Stimulated activated CD8-positive, alpha-beta memory T cell treated with anti-CD3 and anti-CD28 coated beads, Interleukin-4, amount 100 ng/mL, for 1 hour (primary cell): Measurements from ENCODE around the gene PLPP6.
"Not testable (repeated sequence)": the region's sequence is repeated elsewhere in the genome, so short reads cannot be mapped to it uniquely, and the experiment has no call there.

ENCODE experiments used
- DNase-seq, 2 donors: peaks; one replicate each; pipeline ENCODE4 v3.0.0-alpha.2; 2020; ENCODE audit warnings: low read depth in 2 of 2, low spot score in 1 of 2

The PLPP6 gene

GRCh38 chr9:4662108-4662988 is at the start of gene PLPP6:
PLPP6 (plus strand) TSS chr9:4662294; CDS start chr9:4662376, 82 bp downstream.
- peak in 1 of 2 donors; percentile 48 for DNase-seq

GRCh38 chr9:4614627-4615026 is 47.5 kb upstream of the PLPP6 start:
- DNase-seq: no peak

- DNase-seq: no peak
Measured at GRCh38 chr9:4615251-4615650, 46.8 kb upstream of the PLPP6 start.

GRCh38 chr9:4615778-4616177 is 46.3 kb upstream of the PLPP6 start:
- no peak for DNase-seq

- no peak for DNase-seq
Measured at GRCh38 chr9:4617752-4618151, 44.3 kb upstream of the PLPP6 start.

- DNase-seq: no peak
Measured at GRCh38 chr9:4618700-4619099, 43.4 kb upstream of the PLPP6 start.

- no peak for DNase-seq
Measured at GRCh38 chr9:4620057-4620765, 41.9 kb upstream of the PLPP6 start.

- DNase-seq: no peak
Measured at GRCh38 chr9:4620881-4621555, 41.1 kb upstream of the PLPP6 start.

GRCh38 chr9:4622016-4622415 is 40.1 kb upstream of the PLPP6 start:
- DNase-seq: no peak

- no peak for DNase-seq
Measured at GRCh38 chr9:4630836-4631235, 31.3 kb upstream of the PLPP6 start.

- no peak for DNase-seq
Measured at GRCh38 chr9:4638968-4639367, 23.1 kb upstream of the PLPP6 start.

- DNase-seq: no peak
Measured at GRCh38 chr9:4639420-4639819, 22.7 kb upstream of the PLPP6 start.

- no peak for DNase-seq
Measured at GRCh38 chr9:4640027-4640426, 22.1 kb upstream of the PLPP6 start.

GRCh38 chr9:4642351-4642750 is 19.7 kb upstream of the PLPP6 start:
- no peak for DNase-seq

- no peak for DNase-seq
Measured at GRCh38 chr9:4654084-4654483, 8.0 kb upstream of the PLPP6 start.

GRCh38 chr9:4654538-4654937 is 7.6 kb upstream of the PLPP6 start:
- no peak for DNase-seq

- not testable (repeated sequence) for DNase-seq
Measured at GRCh38 chr9:4656196-4656595, 5.9 kb upstream of the PLPP6 start.

GRCh38 chr9:4656621-4657020 is 5.5 kb upstream of the PLPP6 start:
- DNase-seq: no peak

GRCh38 chr9:4657426-4658159 is 4.5 kb upstream of the PLPP6 start:
- no peak for DNase-seq

GRCh38 chr9:4660665-4661064 is 1.4 kb upstream of the PLPP6 start:
- not testable (repeated sequence) for DNase-seq

- DNase-seq: no peak
Measured at GRCh38 chr9:4661165-4661564, 929 bp upstream of the PLPP6 start.
